Ureter (tissue), 1 donor: Measurements from ENCODE around the gene CDK5RAP3. TPM values are rescaled to one million over a fixed set of nuclear protein-coding genes. Genes with fewer than 3 reads are reported as not detected.
A peak's percentile ranks its signal among the peaks of the same experiment; 100 is the strongest.
"Not testable (repeated sequence)": the region's sequence is repeated elsewhere in the genome, so short reads cannot be mapped to it uniquely, and the experiment has no call there.

Source experiments
- DNase-seq: peaks from one replicate; pipeline ENCODE4 v3.0.0-alpha.2; 2020; ENCODE audit warnings: low spot score
- total RNA-seq: library from RNA; stranded (reverse); gene quantifications from one replicate; pipeline ENCODE4 v1.2.4, GENCODE V29; 2023
- donor health status: DM: yes; HTN: yes; CAD: no.

Gene CDK5RAP3
- total RNA-seq, 1 donor from 2014 or later: 207 TPM

GRCh38 chr17:47975189-47975822, 4.4 kb downstream of the CDK5RAP3 start:
- DNase-seq: no peak

- DNase-seq: no peak
Observed at GRCh38 chr17:47975823-47976205, 4.9 kb downstream of the CDK5RAP3 start.

GRCh38 chr17:47978324-47978723, 7.4 kb downstream of the CDK5RAP3 start:
- peak; percentile 59 for DNase-seq

GRCh38 chr17:47980541-47980940, 9.6 kb downstream of the CDK5RAP3 start:
- DNase-seq: no peak

- no peak for DNase-seq
Observed at GRCh38 chr17:47981462-47981861, 10.5 kb downstream of the CDK5RAP3 start.

GRCh38 chr17:47982091-47982617, 11.2 kb downstream of the CDK5RAP3 start:
- no peak for DNase-seq

GRCh38 chr17:47982645-47983390, 11.9 kb downstream of the CDK5RAP3 start:
- DNase-seq: no peak

GRCh38 chr17:47983492-47984223, 12.7 kb downstream of the CDK5RAP3 start:
- no peak for DNase-seq

- DNase-seq: no peak
Observed at GRCh38 chr17:47986520-47986919, 15.6 kb downstream of the CDK5RAP3 start.

- no peak for DNase-seq
Observed at GRCh38 chr17:47987240-47987835, 16.4 kb downstream of the CDK5RAP3 start.

- DNase-seq: not testable (repeated sequence)
Observed at GRCh38 chr17:47988445-47988844, 17.5 kb downstream of the CDK5RAP3 start.

- DNase-seq: no peak
Observed at GRCh38 chr17:47989159-47989558, 18.2 kb downstream of the CDK5RAP3 start.

GRCh38 chr17:47989700-47990099, 18.8 kb downstream of the CDK5RAP3 start:
- DNase-seq: no peak

GRCh38 chr17:47990962-47991731, 20.2 kb downstream of the CDK5RAP3 start:
- DNase-seq: no peak

GRCh38 chr17:47992216-47992615, 21.3 kb downstream of the CDK5RAP3 start:
- DNase-seq: no peak

GRCh38 chr17:47993031-47993564, 22.2 kb downstream of the CDK5RAP3 start:
- DNase-seq: no peak

- no peak for DNase-seq
Observed at GRCh38 chr17:47993964-47994363, 23.1 kb downstream of the CDK5RAP3 start.

- no peak for DNase-seq
Observed at GRCh38 chr17:47994724-47995123, 23.8 kb downstream of the CDK5RAP3 start.

GRCh38 chr17:47995241-47995935, 24.5 kb downstream of the CDK5RAP3 start:
- no peak for DNase-seq

GRCh38 chr17:47996201-47996600, 25.3 kb downstream of the CDK5RAP3 start:
- DNase-seq: no peak
